IMR-90 (cell line): ENCODE data around the gene CIAO2B. TPM values are rescaled to one million over a fixed set of nuclear protein-coding genes. Genes with fewer than 3 reads are reported as not detected.

Source experiments
- ATAC-seq: fragments of 200-7000 bp; cut with Tn5 transposase; 2 replicates; pipeline ENCODE4 v1.9.1; 2020; ENCODE audit warnings: low read depth, mild to moderate bottlenecking, moderate library complexity
- BruUV-seq: library from RNA; stranded (reverse); fragments of 400-500 nt; replicated peaks from 2 replicates; lab custom pipeline; 2021; lab: Mats Ljungman, UMichigan
- CTCF ChIA-PET: fragments of 300-600 bp; formaldehyde crosslinking; extraction: SDS; loops from one replicate; lab custom pipeline; 2021; ENCODE audit warnings: antibody characterized with exemption; lab: Yijun Ruan, JAX
- POLR2A ChIA-PET: fragments of 300-600 bp; sonication (Branson Sonifier 250); formaldehyde crosslinking; loops from one replicate; lab custom pipeline; 2022; ENCODE audit warnings: antibody characterized with exemption; ENCODE audit not compliant: unreplicated experiment; lab: Charles Lee
- DNase-seq: peaks from one replicate; pipeline ENCODE4 v3.0.0; 2013
- H2AFZ ChIP-seq: replicated peaks from 2 replicates; pipeline ENCODE3; 2013; ENCODE audit warnings: low read length, mild to moderate bottlenecking; ENCODE audit not compliant: poor library complexity
- H2AK5ac ChIP-seq: 2 replicates; pipeline ENCODE4 v1.6.1; 2013; ENCODE audit warnings: low read depth, low read length, inconsistent platforms
- H2AK9ac ChIP-seq: replicated peaks from 2 replicates; pipeline ENCODE3; 2013; ENCODE audit warnings: mild to moderate bottlenecking, low read depth, low read length, moderate library complexity; ENCODE audit not compliant: poor library complexity
- H2BK120ac ChIP-seq: 2 replicates; pipeline ENCODE4 v1.6.1; 2013; ENCODE audit warnings: low read depth, low read length, inconsistent platforms
- H2BK15ac ChIP-seq: 3 replicates; pipeline ENCODE4 v1.6.1; 2013; ENCODE audit warnings: low read depth, low read length, inconsistent platforms
- H2BK20ac ChIP-seq: 2 replicates; pipeline ENCODE4 v1.6.1; 2013; ENCODE audit warnings: low read depth, mild to moderate bottlenecking, inconsistent platforms, low read length, moderate library complexity
- H2BK5ac ChIP-seq: 2 replicates; pipeline ENCODE4 v1.6.1; 2013; ENCODE audit warnings: mild to moderate bottlenecking, low read depth, low read length, inconsistent platforms; ENCODE audit not compliant: poor library complexity, severe bottlenecking
- H3K14ac ChIP-seq: replicated peaks from 2 replicates; pipeline ENCODE4 v1.6.1; 2013; ENCODE audit warnings: low read depth, low read length, inconsistent platforms
- H3K18ac ChIP-seq: 2 replicates; pipeline ENCODE4 v1.6.1; 2013; ENCODE audit warnings: low read depth, low read length, control low read depth
- H3K23ac ChIP-seq: 2 replicates; pipeline ENCODE4 v1.6.1; 2013; ENCODE audit warnings: low read depth, low read length, inconsistent platforms
- H3K27ac ChIP-seq: 2 replicates; pipeline ENCODE4 v1.5.1; 2013; ENCODE audit warnings: mild to moderate bottlenecking, control low read depth, low read length; ENCODE audit not compliant: insufficient read depth
- H3K27me3 ChIP-seq: 2 replicates; pipeline ENCODE4 v1.6.1; 2013; ENCODE audit warnings: low read length; ENCODE audit not compliant: control insufficient read depth, insufficient read depth
- H3K36me3 ChIP-seq: 2 replicates; pipeline ENCODE4 v1.6.1; 2013; ENCODE audit warnings: low read length, mixed read lengths; ENCODE audit not compliant: control insufficient read depth, insufficient read depth
- H3K4ac ChIP-seq: 2 replicates; pipeline ENCODE4 v1.6.1; 2013; ENCODE audit warnings: low read depth, low read length, inconsistent platforms
- H3K4me1 ChIP-seq: 2 replicates; pipeline ENCODE4 v1.6.1; 2013; ENCODE audit warnings: low read length, mixed read lengths; ENCODE audit not compliant: control insufficient read depth, insufficient read depth
- H3K4me2 ChIP-seq: 2 replicates; pipeline ENCODE4 v1.6.1; 2013; ENCODE audit warnings: low read depth, mild to moderate bottlenecking, control low read depth, low read length, moderate library complexity
- H3K4me3 ChIP-seq: 2 replicates; pipeline ENCODE4 v1.5.1; 2013; ENCODE audit warnings: low read depth, mild to moderate bottlenecking, control low read depth, low read length, moderate library complexity; ENCODE audit not compliant: insufficient read depth
- H3K56ac ChIP-seq: 2 replicates; pipeline ENCODE4 v1.6.1; 2013; ENCODE audit warnings: low read length, inconsistent platforms; ENCODE audit not compliant: insufficient read depth; ENCODE audit errors: extremely low read depth
- H3K79me1 ChIP-seq, 2 experiments: 2 replicates each; pipeline ENCODE4 v1.6.1; 2013; ENCODE audit warnings: low read length in 2 of 2, inconsistent platforms in 1 of 2, low read depth in 1 of 2
- H3K9ac ChIP-seq: 2 replicates; pipeline ENCODE4 v1.6.1; 2013; ENCODE audit warnings: low read depth, low read length, control low read depth
- H3K9me1 ChIP-seq: 2 replicates; pipeline ENCODE4 v1.6.1; 2013; ENCODE audit warnings: low read length, inconsistent platforms; ENCODE audit not compliant: insufficient read depth
- H3K9me3 ChIP-seq: 2 replicates; pipeline ENCODE4 v1.6.1; 2013; ENCODE audit warnings: low read length; ENCODE audit not compliant: control insufficient read depth, insufficient read depth
- H4K20me1 ChIP-seq: 2 replicates; pipeline ENCODE4 v1.6.1; 2013; ENCODE audit warnings: low read length, inconsistent platforms; ENCODE audit not compliant: insufficient read depth
- H4K5ac ChIP-seq: 2 replicates; pipeline ENCODE4 v1.6.1; 2013; ENCODE audit warnings: mild to moderate bottlenecking, low read depth, low read length, control low read depth
- H4K8ac ChIP-seq, 2 experiments: 2 replicates each; pipeline ENCODE4 v1.6.1; 2013; ENCODE audit warnings: low read depth in 2 of 2, low read length in 2 of 2, control low read depth in 1 of 2, inconsistent platforms in 1 of 2
- H4K91ac ChIP-seq: 2 replicates; pipeline ENCODE4 v1.6.1; 2013; ENCODE audit warnings: low read depth, low read length, inconsistent platforms; ENCODE audit not compliant: insufficient read depth
- BHLHE40 ChIP-seq: fragments of 150-350 bp; IDR thresholded peaks from 2 replicates; pipeline ENCODE4 v1.6.1; 2016; ENCODE audit warnings: mild to moderate bottlenecking, low read depth, low read length
- MAFK ChIP-seq: IDR thresholded peaks from 2 replicates; pipeline ENCODE4 v1.6.1; 2012; ENCODE audit warnings: low read depth, low read length, improper control_type of control experiment
- MXI1 ChIP-seq: IDR thresholded peaks from 2 replicates; pipeline ENCODE4 v1.6.1; 2012; ENCODE audit warnings: low read depth, mild to moderate bottlenecking, low read length, moderate library complexity, borderline replicate concordance
- POLR2A ChIP-seq: IDR thresholded peaks from 2 replicates; pipeline ENCODE4 v1.6.1; 2012; ENCODE audit warnings: mild to moderate bottlenecking, low read depth, low read length
- RAD21 ChIP-seq: IDR thresholded peaks from 2 replicates; pipeline ENCODE4 v1.6.1; 2012; ENCODE audit warnings: low read length, improper control_type of control experiment
- WGBS, 2 experiments: methylation state at CpG; one replicate each; pipeline versions ENCODE4 v1.1.5 to v1.1.7; 2013; ENCODE audit warnings: missing lambda C conversion rate in 2 of 2; ENCODE audit not compliant: insufficient read length in 1 of 2; ENCODE audit errors: extremely low coverage in 2 of 2; 5-methylcytosine and 5-hydroxymethylcytosine counted together
- dilution Hi-C: fragments of 300-500 bp; cut with HindIII; formaldehyde crosslinking; loops from one replicate; pipeline ENCODE4 v1.14.3; 2018; ENCODE audit warnings: low sequenced_read_pairs; ENCODE audit not compliant: unreplicated experiment
- in situ Hi-C: fragments of 300-500 bp; cut with MboI; formaldehyde crosslinking; loops from 3 replicates; pipeline ENCODE4 v1.14.3; 2019; ENCODE audit warnings: low sequenced_read_pairs, inconsistent platforms, mixed read lengths
- intact Hi-C: fragments of 100-400 bp; cut with micrococcal nuclease; formaldehyde crosslinking; loops from 2 replicates; pipeline ENCODE4 v1.10.0; 2022
- polyA plus RNA-seq, 3 experiments: library from polyadenylated mRNA; depleted of rRNA; stranded (reverse); fragments of >200 nt; gene quantifications; 2 replicates each; pipeline ENCODE4 v1.2.3, GENCODE V29; 2012; ENCODE audit warnings: low replicate concordance in 1 of 3
- total RNA-seq: library from RNA; depleted of rRNA; stranded (reverse); fragments of >200 nt; gene quantifications from 2 replicates; pipeline ENCODE4 v1.2.3, GENCODE V29; 2012

The CIAO2B gene
- total and polyA plus RNA-seq, 2 of the 4 experiments (the other 2 are of a cell fraction), result 148 to 234 TPM

DNA sequence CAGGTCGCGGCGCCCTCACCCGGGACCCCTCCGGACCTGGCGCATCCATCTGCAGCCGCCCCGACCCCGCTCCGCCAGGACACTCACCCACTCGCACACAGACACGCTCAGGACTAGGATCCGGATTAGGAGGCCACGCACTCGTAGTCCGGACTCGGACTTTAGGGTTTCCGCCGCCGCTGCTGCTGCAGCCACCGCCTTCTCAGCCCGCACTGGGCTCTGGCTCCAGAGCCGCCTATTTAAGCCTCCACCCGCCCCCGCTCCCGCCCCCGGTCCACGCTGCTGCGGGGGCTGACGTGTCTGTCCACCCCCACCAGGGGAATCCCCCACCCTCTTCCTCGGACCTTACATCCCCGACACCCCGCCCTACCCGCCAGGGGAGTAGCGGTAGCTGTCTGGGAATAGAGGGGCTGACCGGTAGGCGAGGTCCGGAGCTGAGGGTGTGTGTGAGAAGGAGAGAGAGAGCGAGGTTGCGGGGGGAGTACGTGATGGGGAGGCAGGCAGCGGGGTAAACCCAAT, 8.8 kb downstream of the CIAO2B start, which contains the start of gene RRAD:
Gene RRAD, minus strand, starts transcription at position 214 of the 519 bp plus-strand sequence. CDS start 356 bp downstream, outside the sequence.
- POLR2A ChIA-PET, result interaction anchor here (0.6 kb wide), 1 partner anchor 238 kb away, joined by 5 read pairs; no protein-coding TSS in a partner anchor
- H3K23ac ChIP-seq, result 0 out of 2 replicates have a peak within 1 kb of the TSS, but pooled peaks have one; percentile 15
- peak within 1 kb of the TSS; percentile 88 for H2AFZ ChIP-seq
- CTCF ChIA-PET, result interaction anchor here (1.1 kb wide), 1 partner anchor 30 kb away, joined by 4 read pairs; no protein-coding TSS in a partner anchor
- peak within 1 kb of the TSS; percentile 63 for H2AK5ac ChIP-seq
- no peak within 1 kb of the TSS; the same call in 1 of the 2 replicates for H4K91ac ChIP-seq
- peak within 1 kb of the TSS; percentile 15; the same call in 1 of the 3 replicates for H2BK15ac ChIP-seq
- BruUV-seq, result no TSS peak
- H4K5ac ChIP-seq, result peak within 1 kb of the TSS; percentile 28; the same call in 1 of the 2 replicates
- no peak within 1 kb of the TSS for H3K27ac ChIP-seq
- ATAC-seq, result peak; percentile 22
- intact Hi-C loops (no loop called here), in situ Hi-C loops (no loop called here), dilution Hi-C loops (no loop called here)
- H3K9me3 ChIP-seq, result no peaks in the 10 kb centered on the region
- H2AK9ac ChIP-seq, result peak within 1 kb of the TSS; percentile 75
- H3K4me1 ChIP-seq, result peaks cover 27% of the 10 kb centered on the region
- peak within 1 kb of the TSS; percentile 4 for H2BK20ac ChIP-seq
- peak within 1 kb of the TSS; percentile 60 for H3K4me2 ChIP-seq
- H3K14ac ChIP-seq, result no peak within 1 kb of the TSS
- WGBS, 2 experiments, result 3% methylated on average over 11 of the region's 42 CpGs; no CpG with 5 or more reads in 1 of the 2 experiments
- H3K79me1 ChIP-seq, result no peaks in the 10 kb centered on the region
- H2BK5ac ChIP-seq, result peak within 1 kb of the TSS; percentile 54
- no peak within 1 kb of the TSS for H3K9ac ChIP-seq
- no peak for TF ChIP-seq BHLHE40
- TF ChIP-seq RAD21, result no peak
- peak; percentile 79 for TF ChIP-seq POLR2A
- no peak for TF ChIP-seq MAFK
- TF ChIP-seq MXI1, result no peak
- H3K36me3 ChIP-seq, result no peaks in the 10 kb centered on the region
- H3K27me3 ChIP-seq, result peaks cover 6% of the 10 kb centered on the region; the same call in 1 of the 2 replicates
- peak within 1 kb of the TSS; percentile 46; the same call in 1 of the 2 replicates for H2BK120ac ChIP-seq
- H3K4ac ChIP-seq, result peak within 1 kb of the TSS; percentile 67; the same call in 1 of the 2 replicates
- peak; percentile 44 for DNase-seq
- H3K18ac ChIP-seq, result peak within 1 kb of the TSS; percentile 21; the same call in 1 of the 2 replicates
- 0 out of 2 replicates have a peak, but pooled peaks cover 4% of the 10 kb centered on the region for H4K20me1 ChIP-seq
- no peak within 1 kb of the TSS for H3K56ac ChIP-seq
- peaks cover 26% of the 10 kb centered on the region for H3K9me1 ChIP-seq
- H4K8ac ChIP-seq, result peak within 1 kb of the TSS in 1 of 2 experiments; percentile 44; a peak in 1 of 4 replicates
- peak within 1 kb of the TSS; percentile 50 for H3K4me3 ChIP-seq
